HG02852 (cell line): ENCODE data around the gene PTAR1.

ENCODE experiments used
- ATAC-seq: cut with Tn5 transposase; IDR thresholded peaks from one replicate; pipeline ENCODE4 v1.9.1; 2021; ENCODE audit warnings: mild to moderate bottlenecking, moderate library complexity; ENCODE audit not compliant: unreplicated experiment

The PTAR1 gene

GRCh38 chr9:69753830-69754229, 6.0 kb downstream of the PTAR1 start:
- no peak for ATAC-seq

GRCh38 chr9:69750085-69750484, 9.7 kb downstream of the PTAR1 start:
- ATAC-seq = no peak

- ATAC-seq = no peak
Measured at GRCh38 chr9:69748304-69748703, 11.5 kb downstream of the PTAR1 start.

- ATAC-seq = no peak
Measured at GRCh38 chr9:69746859-69747560, 12.8 kb downstream of the PTAR1 start.

- ATAC-seq = no peak
Measured at GRCh38 chr9:69745716-69746437, 13.9 kb downstream of the PTAR1 start.

GRCh38 chr9:69744688-69745380, 15.0 kb downstream of the PTAR1 start:
- no peak for ATAC-seq

GRCh38 chr9:69743930-69744329, 15.9 kb downstream of the PTAR1 start:
- ATAC-seq = peak; percentile 57

GRCh38 chr9:69740872-69741505, 18.8 kb downstream of the PTAR1 start:
- no peak for ATAC-seq

- ATAC-seq = no peak
Measured at GRCh38 chr9:69731348-69731747, 28.5 kb downstream of the PTAR1 start.

GRCh38 chr9:69719983-69720382, 39.8 kb downstream of the PTAR1 start:
- ATAC-seq = no peak

- ATAC-seq = no peak
Measured at GRCh38 chr9:69719367-69719766, 40.4 kb downstream of the PTAR1 start.

- no peak for ATAC-seq
Measured at GRCh38 chr9:69718218-69718617, 41.6 kb downstream of the PTAR1 start.

GRCh38 chr9:69715825-69716224, 44.0 kb downstream of the PTAR1 start:
- ATAC-seq = no peak

- ATAC-seq = no peak
Measured at GRCh38 chr9:69715096-69715495, 44.7 kb downstream of the PTAR1 start.

GRCh38 chr9:69697475-69697874, 62.3 kb downstream of the PTAR1 start:
- no peak for ATAC-seq

GRCh38 chr9:69696802-69697201, 63.0 kb downstream of the PTAR1 start:
- ATAC-seq = no peak

GRCh38 chr9:69689991-69690538, 69.7 kb downstream of the PTAR1 start:
- no peak for ATAC-seq

GRCh38 chr9:69683927-69684326, 75.9 kb downstream of the PTAR1 start:
- ATAC-seq = no peak

GRCh38 chr9:69678843-69679538, 80.8 kb downstream of the PTAR1 start:
- no peak for ATAC-seq

- ATAC-seq = no peak
Measured at GRCh38 chr9:69677931-69678330, 81.9 kb downstream of the PTAR1 start.

- ATAC-seq = no peak
Measured at GRCh38 chr9:69675563-69675962, 84.2 kb downstream of the PTAR1 start.
